NCI-H774 (cell line): ENCODE data around the gene ZC3H12D.
"Not testable (repeated sequence)": the region's sequence is repeated elsewhere in the genome, so short reads cannot be mapped to it uniquely, and the experiment has no call there.

Experiments
- DNase-seq: peaks from one replicate; lab custom pipeline; 2025; lab: John Stamatoyannopoulos, UW

ZC3H12D gene

DNA sequence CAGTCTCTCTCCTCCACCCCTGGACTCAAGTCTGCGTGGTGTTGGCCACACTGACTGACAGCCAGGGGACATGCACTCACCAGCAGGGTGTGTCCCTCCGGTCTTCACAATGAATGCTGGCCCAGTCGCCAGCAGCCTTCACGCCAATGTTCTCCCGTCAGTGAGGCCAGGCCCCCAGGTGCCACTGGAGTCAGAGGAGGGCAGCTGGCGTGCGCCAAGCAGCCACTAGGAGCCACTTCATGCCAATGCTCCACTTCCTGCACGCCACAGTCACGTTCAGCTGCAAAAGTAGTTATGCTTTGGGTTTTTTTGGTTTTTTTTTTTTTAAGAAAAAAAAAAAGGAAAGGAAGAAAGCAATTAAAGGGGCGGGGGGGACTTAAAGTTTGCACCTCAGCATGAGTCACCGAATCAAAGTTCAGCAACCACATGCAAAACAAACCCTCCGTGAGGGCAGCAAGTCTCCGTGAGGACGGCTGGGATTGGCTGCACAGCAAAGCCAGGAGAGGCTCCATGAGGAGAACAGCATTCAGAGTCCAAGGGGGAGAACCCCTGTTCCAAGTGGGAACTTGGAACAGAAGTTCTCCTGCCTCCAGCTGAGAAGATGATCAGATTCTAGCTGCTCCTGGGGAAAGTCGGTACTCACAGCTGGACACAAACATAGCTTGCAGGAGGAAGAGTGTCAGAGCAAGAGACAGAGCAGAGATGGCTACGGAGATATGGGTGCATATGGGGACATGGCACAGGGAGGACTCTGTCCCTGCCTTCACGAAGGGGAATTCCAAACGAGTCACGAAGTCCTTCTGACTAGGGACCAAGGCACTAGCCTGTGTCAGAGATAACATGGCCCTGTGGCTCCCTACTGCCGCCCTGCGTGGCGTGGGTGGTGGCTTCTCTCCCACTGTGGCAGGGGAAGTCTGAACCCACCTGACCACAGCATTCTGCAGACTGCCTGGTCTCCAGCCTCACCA, at the start of gene ZC3H12D:
TSS of gene ZC3H12D (minus strand) at position 282 of the 968 bp plus-strand sequence. CDS start 10,471 bp downstream, outside the sequence.
- no peak for DNase-seq

DNA sequence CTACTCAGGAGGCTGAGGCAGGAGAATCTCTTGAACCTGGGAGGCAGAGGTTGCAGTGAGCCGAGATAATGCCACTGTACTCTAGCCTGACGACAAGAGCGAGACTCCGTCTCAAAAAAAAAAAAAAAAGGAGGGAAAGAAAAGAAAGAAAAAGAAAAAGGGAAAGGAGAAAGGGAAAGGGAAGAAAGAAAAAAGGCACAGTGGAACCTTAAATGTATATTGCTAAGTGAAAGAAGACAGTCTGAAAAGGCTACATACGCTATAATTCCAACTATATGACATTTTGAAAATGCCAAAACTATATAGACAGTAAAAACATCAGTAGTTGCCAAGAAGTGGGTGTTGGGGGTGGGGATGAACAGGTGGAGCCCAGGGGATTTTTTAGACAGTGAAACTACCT, 44.8 kb upstream of the ZC3H12D start:
- no peak for DNase-seq

DNA sequence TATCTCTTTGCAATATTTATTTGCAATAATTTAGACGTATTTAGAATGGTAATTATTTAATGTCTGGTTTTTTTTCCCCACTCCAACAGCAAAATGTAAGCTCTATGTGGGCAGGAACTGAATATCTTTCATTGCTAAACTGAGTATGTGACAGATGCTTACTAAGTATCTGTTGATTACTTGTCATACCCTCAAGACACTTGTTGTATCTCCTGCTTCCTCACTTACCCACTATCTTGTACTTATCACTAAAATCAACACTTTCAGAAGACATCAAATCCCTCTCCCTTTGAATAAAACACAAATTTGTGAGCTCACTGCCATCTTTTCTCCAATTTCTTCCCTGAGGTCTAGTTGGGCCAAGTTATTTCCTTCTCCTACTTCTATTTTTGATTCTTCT, 30.7 kb upstream of the ZC3H12D start:
- no peak for DNase-seq

DNA sequence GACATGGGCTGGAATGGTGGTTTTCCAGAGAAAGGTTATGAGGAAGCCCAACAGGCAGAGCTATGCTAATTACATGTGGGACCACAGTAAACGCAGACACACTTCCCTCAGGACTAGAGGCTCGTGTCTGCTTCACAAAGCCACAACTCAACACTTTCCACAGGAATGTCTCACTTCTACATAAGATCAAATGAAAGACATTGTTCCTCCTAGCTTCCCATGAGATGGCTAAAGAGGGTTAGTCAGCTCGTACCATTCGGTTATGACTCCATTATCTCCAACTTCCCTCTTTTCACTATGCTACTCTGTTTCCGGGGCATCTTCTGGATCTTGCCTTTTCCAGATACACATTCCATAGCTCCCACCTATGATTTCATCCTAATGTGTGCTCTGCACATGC, 29.1 kb upstream of the ZC3H12D start:
- no peak for DNase-seq

DNA sequence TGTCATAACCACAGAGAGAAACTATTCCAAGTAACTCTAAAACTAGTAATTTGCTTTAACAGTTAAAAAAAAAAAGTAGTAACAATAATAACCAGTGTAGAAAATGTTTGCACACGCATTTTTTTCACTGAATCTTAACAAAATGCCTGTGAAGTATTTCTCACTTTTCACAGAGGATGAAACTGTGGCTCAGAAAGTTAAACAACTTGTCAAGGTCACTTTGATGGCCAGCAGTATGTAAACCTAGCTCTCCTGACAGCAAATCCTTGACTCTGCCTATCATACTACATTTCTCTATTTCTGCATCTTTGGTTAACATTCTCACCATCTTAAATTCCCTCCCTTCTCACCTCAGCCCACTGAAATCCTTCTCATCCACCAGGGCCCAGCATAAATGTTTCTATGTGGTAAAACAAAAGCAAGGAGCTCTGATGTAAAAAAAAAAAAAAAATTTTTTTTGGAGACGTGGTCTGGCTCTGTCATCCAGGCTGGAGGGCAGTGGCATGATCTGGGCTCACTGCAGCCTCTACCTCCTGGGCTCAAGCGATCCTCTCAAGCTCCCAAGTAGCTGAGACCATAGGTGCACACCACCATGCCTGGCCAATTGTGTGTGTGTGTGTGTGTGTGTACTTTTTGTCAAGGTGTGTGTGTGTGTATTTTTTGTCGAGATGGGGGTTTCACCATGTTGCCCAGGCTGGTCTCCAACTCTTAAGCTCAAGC, 26.1 kb upstream of the ZC3H12D start:
- DNase-seq, result no peak

DNA sequence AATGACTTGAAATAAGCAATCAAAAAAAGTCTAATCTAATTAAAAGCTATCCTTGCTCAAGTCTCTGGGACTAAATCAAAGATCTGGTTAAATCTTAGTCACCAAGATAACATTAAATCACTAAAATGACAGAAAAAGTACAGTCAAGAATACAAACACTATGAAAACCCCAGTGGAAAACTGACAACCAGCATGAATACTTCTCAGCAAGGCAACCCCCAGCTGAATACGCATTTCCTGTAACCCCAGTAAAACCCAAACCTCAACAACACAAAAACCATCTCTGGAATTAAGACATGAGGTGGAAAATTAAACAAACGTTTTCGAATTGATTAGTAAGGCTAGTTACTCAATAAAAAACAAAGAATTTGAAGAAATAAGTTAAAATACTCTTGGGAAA, 23.7 kb upstream of the ZC3H12D start:
- no peak for DNase-seq

DNA sequence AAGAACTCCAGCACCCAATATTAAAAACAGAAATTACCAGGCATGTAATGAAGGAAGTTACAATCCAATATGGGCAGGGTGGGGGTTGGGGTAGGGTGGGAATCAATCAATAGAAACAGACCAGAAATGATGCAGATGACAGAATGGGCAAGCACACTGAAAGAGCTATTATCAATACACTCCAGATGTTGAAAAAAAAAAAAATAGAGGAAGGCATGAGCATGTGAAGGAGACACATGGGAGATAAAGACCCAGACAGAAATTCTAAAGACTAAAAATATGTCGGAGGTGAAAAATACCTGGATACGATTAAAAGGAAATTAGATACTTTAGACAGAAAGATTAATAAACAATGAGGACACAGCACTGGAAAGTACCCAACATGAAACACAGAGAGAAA, 19.1 kb upstream of the ZC3H12D start:
- no peak for DNase-seq

DNA sequence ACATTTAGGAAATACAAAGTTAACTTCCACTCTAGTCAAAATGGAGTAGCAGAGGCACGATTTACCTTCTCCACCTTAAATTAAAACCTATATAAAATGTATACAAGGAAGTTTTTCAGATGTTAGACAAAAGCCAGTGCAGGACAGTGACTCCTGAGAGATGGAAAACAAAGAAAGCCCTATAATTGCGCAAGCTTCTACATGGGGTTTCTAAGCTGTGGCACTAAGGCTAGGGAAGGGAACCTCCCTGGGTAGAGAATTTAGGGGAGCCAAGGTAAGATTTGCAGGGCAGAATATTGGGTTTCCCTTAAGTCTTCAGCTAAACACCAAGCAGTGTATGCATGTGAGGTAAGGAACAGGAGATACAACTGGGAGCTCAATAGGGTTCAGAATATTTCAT, 18.5 kb upstream of the ZC3H12D start:
- no peak for DNase-seq

DNA sequence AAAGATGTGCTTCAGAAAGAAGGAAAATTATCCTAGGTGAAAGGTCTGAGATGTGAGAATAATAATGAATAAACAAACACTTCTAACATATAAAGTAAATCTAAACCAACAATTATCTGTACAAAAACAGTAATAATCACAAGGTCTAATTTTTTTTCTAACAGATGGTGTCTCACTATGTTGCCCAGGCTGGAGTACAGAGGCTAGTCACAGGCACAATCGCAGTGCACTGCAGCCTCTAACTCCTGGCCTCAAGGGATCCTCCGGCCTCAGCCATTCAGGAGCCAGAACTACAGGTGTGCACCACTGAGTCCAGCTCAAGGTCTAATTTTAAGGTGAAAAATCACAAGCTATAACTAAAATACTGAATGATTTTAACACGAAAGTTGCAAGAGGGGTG, 17.0 kb upstream of the ZC3H12D start:
- no peak for DNase-seq

DNA sequence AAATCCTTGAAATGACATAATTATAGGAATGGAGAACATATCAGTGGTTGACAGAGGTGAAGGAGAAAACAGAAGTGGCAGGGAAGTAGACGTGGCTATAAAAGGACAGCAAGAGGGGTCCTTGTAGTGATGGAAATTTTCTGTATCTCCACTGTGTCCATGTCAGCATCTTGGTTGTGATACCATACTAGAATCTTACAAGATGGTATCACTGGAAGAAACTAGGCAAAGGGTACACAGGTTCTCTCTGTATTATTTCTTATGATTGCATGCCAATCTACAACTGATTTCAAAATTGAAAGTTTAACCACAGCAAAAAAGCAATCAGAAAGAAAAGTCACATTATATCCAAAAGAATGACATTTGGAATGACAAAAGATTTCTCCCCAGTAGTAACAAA, 16.4 kb upstream of the ZC3H12D start:
- DNase-seq, result no peak

DNA sequence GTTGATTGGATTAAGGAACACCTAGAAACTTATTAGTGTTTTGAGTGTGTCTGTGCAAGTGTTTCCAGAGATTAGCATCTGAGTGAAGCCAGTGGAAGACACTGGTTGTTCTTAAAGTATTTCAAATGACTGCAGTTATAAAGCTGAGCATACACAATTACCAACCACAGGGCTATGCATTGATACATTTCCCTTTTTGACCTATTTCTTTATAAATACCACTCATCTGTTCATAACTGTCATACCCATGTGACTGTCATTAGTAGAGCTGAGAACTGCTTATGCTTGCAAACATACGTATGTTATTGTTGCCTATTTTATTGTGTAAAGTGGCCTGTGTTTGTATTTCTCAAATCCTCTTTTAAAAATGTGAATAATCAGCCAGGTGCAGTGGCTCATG, 15.3 kb upstream of the ZC3H12D start:
- DNase-seq, result no peak

DNA sequence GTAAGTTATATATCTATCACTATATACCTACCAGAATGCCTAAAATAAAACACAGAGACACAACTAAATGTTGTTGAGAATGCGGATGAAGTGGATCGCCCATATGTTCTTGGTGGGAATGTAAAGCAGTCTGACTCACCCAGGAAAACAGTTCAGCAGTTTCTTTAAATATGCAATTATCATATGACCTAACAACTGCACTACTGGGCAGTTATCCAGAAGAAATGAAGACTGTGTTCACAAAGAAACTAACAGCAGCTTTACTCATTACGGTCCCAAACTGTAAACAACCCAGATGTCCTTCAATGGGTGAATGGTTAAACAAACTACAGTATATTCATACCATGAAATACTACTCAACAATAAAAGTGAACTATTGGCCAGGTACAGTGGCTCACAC, 14.3 kb upstream of the ZC3H12D start:
- peak; percentile 58 for DNase-seq

DNA sequence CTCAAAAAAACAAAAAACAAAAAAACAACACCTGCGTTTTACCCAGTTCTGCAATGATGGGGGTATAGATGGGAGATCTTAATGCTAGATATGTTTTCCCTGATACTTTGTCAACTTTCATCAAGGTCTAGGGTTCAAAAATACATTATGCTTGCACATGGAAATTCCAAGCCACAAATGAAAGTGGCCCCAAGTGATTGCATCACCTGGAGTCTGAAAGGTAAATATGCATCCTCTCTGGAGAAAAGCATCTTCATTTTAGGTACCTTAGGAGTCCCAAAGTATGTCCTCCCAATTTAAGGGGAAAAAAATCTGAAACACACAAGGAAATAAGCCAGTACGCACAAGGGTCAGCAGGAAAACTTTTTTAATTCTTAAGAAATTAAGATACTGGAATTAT, 12.6 kb upstream of the ZC3H12D start:
- no peak for DNase-seq

DNA sequence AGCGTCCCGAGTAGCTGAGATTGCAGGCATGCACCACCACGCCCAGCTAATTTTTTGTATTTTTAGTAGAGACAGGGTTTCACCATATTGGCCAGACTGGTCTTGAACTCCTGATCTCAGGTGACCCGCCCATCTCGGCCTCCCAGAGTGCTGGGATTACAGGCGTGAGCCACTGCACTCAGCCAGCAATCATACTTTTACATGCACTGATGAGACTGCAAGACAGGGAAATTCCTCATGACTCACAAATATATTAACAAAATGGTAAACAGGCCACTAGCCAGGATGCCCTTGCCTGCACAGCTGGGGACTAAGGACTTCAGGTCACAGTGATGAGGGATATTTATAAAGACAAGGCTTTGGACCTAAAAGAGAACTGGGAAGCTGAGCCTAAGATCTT, 11.8 kb upstream of the ZC3H12D start:
- DNase-seq, result not testable (repeated sequence)

DNA sequence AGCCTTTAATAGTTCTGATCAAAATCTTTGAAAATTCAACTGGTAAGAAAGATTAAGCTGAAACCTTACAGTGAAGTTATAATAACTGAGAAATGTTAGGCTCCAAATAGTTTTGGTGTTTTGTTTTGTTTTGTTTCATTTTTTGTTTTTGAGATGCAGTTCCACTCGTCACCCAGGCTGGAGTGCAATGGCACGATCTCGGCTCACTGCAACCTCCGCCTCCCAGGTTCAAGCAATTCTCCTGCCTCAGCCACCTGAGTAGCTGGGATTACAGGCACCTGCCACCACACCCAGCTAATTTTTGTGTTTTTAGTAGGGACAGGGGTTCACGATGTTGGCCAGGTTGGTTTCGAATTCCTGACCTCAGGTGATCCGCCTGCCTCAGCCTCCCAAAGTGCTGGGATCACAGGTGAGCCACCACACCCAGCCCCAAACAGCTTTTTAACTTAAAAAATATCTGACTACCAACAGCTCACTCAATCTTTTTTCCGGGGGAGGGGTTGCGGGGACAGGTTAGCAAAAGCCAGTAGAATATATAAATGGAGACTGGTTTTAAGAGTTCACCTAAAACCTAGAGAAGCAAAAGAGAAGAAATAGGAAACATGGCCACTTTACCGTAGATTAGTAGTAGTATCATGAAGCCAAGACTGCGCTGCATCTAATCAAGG, 10.7 kb upstream of the ZC3H12D start:
- not testable (repeated sequence) for DNase-seq

DNA sequence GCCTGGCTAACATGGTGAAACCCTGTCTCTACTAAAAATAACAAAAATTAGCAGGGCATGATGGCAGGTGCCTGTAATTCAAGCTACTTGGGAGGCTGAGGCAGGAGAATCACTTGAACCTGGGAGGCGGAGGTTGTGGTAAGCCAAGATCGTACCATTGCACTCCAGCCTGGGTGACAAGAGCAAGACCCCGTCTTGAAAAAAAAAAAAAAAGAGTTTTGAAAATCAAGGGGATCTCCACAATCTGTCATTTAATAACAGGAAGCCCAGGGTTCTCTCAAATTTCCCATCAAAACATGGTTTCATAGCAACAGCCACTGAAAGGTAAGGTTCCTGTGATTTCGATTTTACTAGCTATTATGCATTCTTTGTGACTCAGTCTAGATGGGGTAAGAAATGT, 10.0 kb upstream of the ZC3H12D start:
- not testable (repeated sequence) for DNase-seq

DNA sequence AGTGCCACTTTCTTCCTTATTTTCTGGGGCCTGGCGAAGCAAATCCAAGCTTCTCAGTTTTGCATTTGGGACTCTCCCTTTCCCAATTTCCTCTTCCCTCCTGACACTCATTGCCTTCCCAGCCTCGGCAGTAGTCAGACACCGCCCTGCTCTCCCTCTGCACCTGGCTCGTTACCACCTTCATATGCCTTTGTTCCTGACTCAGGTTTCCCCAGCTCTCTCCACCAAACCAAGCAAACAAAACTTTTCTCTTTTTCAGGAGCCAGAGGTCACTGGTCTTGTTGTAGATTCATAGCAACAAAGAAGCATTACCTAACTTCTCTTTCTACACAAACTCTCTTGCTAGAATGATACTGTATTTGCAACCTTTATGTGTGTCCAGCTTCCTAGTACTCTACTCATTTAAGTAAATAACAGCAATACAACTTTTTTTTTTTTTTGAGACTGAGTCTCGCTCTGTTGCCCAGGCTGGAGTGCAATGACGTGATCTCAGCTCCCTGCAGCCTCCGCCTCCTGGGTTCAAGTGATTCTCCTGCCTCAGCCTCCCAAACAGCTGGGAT, 9.0 kb upstream of the ZC3H12D start:
- DNase-seq, result no peak

DNA sequence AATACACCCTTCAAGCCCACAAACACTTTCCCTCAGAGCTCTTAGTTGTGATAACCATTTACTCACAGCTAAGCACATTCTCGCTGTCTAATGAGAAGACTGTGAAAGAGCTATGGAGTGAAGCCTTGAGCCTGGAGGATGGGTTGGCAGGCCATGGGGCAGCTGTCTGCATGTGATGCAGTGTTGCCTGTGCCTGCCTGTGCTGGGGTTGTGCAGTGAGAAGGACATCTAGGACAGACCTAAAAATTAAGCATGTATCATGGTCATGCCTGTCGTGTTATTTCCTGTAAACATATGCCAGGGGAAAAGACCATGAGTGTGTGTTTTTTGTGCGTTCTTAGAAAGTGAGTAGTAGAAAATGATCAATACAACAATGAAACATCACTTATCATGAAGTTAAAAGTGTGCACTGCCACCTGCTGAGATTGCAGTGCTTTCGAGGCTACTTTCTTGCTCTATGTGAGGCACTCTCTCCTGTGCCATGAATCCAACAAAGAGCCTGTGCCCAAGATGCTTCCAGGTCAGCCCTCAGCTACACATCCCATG, 8.1 kb upstream of the ZC3H12D start:
- no peak for DNase-seq

DNA sequence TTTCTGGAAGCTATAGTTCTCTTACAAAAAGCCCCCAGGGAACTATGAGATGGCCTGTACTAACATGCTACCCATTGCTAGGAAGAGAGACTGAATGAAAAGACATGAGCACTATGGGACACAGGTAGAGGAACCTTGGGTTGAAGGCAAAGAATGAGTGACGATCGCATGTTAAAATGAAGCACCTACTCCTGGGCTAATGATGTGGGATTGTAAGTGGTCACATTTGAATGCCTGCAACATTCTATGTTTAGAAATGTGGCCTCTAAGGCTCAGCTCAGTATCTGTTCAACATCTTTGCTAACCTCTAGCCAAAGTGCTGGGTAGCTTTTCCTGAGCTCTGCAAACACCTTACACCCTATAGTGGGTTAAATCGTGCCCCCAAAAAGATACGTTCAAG, 5.2 kb upstream of the ZC3H12D start:
- no peak for DNase-seq

DNA sequence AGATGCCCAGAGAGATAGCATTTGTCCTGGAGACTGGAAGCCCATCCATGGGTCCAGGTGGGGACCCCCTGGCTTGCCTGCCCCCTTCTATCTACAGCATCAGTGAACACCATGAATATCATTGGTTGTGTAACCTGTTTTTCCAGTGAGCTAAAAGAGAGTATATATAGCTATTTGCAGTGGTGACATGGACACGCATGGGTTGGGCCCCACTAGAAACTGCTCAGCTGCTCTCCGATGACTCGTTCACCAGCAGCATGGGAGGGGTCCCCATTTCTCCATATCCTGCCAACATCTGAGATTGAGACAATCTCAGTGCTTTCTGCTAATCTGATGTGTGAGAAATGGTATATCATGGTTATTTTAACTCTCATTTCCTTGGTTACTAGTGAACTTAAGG, 4.0 kb upstream of the ZC3H12D start:
- no peak for DNase-seq

DNA sequence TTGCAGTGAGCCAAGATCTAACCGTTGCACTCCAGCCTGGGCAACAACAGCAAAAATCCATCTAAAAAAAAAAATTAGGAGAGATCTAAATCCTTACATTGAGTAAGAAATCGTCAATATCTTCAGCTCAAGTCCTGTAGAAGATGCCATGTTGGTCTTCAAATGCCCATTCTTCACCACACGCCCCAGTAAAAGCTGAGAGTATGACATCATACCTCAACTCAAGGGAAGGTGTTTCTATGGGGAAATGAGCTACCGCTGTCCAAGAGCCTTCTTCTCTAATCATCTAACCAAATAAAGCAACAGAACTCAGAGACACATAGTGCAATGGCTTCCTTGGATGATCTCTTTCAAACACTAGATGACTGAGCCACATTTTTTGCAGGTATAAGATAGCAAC, 2.5 kb upstream of the ZC3H12D start:
- no peak for DNase-seq
